Lower lobe of right lung (tissue), 2 donors: ENCODE data around the gene MED22. TPM values are rescaled to one million over a fixed set of nuclear protein-coding genes. Genes with fewer than 3 reads are reported as not detected.

Source experiments
- ATAC-seq, 2 donors: fragments of 200-7000 bp; cut with Tn5 transposase; one replicate each; pipeline ENCODE4 v1.9.1; 2020 to 2022; ENCODE audit warnings: mild to moderate bottlenecking in 2 of 2, moderate library complexity in 2 of 2
- DNase-seq: peaks from one replicate; pipeline ENCODE4 v3.0.0-alpha.2; 2020
- H3K27ac ChIP-seq: fragments of 200-600 bp; one replicate; pipeline ENCODE4 v1.8.0; 2022
- H3K27me3 ChIP-seq: fragments of 200-600 bp; one replicate; pipeline ENCODE4 v1.8.0; 2022; ENCODE audit warnings: low read depth
- H3K36me3 ChIP-seq: fragments of 200-600 bp; one replicate; pipeline ENCODE4 v1.8.0; 2022; ENCODE audit warnings: mild to moderate bottlenecking
- H3K4me1 ChIP-seq: fragments of 200-600 bp; one replicate; pipeline ENCODE4 v1.8.0; 2022
- H3K4me3 ChIP-seq: fragments of 200-600 bp; one replicate; pipeline ENCODE4 v1.8.0; 2022; ENCODE audit warnings: mild to moderate bottlenecking
- H3K9me3 ChIP-seq: fragments of 200-600 bp; one replicate; pipeline ENCODE4 v1.8.0; 2022
- intact Hi-C: fragments of 100-400 bp; cut with DNase I; formaldehyde crosslinking; loops from one replicate; pipeline ENCODE4 v1.11.0; 2022
- total RNA-seq: library from RNA; stranded (reverse); fragmentation: NEBNext Ultra II Directional; extraction: Animal tissue kit (Norgen Biotek cat#: 25700); gene quantifications from one replicate; pipeline ENCODE4 v1.2.1, GENCODE V29; 2021
- TF ChIP-seq, protein P1 (sequence below): fragments of 200-600 bp; IDR thresholded peaks from one replicate; pipeline ENCODE4 v1.8.0; 2022; ENCODE audit warnings: antibody characterized with exemption, mild to moderate bottlenecking
- donor health status: DM: no; HTN: yes; CAD: no; lungs with severe emphysema.

Gene MED22
- total RNA-seq, 1 donor from 2014 or later, result 24.4 TPM

GRCh38 chr9:133315997-133316396, 31.9 kb downstream of the MED22 start:
- intact Hi-C loops, result no loop called here
- no peak for DNase-seq
- no peak for ATAC-seq
- TF ChIP-seq, protein P1, sequence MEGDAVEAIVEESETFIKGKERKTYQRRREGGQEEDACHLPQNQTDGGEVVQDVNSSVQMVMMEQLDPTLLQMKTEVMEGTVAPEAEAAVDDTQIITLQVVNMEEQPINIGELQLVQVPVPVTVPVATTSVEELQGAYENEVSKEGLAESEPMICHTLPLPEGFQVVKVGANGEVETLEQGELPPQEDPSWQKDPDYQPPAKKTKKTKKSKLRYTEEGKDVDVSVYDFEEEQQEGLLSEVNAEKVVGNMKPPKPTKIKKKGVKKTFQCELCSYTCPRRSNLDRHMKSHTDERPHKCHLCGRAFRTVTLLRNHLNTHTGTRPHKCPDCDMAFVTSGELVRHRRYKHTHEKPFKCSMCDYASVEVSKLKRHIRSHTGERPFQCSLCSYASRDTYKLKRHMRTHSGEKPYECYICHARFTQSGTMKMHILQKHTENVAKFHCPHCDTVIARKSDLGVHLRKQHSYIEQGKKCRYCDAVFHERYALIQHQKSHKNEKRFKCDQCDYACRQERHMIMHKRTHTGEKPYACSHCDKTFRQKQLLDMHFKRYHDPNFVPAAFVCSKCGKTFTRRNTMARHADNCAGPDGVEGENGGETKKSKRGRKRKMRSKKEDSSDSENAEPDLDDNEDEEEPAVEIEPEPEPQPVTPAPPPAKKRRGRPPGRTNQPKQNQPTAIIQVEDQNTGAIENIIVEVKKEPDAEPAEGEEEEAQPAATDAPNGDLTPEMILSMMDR, result no peak
- H3K27ac ChIP-seq, result no peak overlapping the region
- no peaks in the 10 kb centered on the region for H3K27me3 ChIP-seq
- H3K4me3 ChIP-seq, result no peak overlapping the region
- H3K9me3 ChIP-seq, result no peaks in the 10 kb centered on the region
- H3K36me3 ChIP-seq, result no peaks in the 10 kb centered on the region
- no peaks in the 10 kb centered on the region for H3K4me1 ChIP-seq

GRCh38 chr9:133309608-133310007, 38.3 kb downstream of the MED22 start:
- Histone ChIP-seq H3K27me3 (no peaks in the 10 kb centered on the region), H3K36me3 (no peaks in the 10 kb centered on the region), H3K4me3 (no peak overlapping the region), H3K4me1 (no peaks in the 10 kb centered on the region), H3K9me3 (no peaks in the 10 kb centered on the region), H3K27ac (no peak overlapping the region)
- no peak for DNase-seq
- no peak for ATAC-seq
- intact Hi-C loops, result no loop called here
- TF ChIP-seq, protein P1, result no peak

- intact Hi-C loops, result no loop called here
Observed at GRCh38 chr9:133307301-133307700, 40.6 kb downstream of the MED22 start.

DNA sequence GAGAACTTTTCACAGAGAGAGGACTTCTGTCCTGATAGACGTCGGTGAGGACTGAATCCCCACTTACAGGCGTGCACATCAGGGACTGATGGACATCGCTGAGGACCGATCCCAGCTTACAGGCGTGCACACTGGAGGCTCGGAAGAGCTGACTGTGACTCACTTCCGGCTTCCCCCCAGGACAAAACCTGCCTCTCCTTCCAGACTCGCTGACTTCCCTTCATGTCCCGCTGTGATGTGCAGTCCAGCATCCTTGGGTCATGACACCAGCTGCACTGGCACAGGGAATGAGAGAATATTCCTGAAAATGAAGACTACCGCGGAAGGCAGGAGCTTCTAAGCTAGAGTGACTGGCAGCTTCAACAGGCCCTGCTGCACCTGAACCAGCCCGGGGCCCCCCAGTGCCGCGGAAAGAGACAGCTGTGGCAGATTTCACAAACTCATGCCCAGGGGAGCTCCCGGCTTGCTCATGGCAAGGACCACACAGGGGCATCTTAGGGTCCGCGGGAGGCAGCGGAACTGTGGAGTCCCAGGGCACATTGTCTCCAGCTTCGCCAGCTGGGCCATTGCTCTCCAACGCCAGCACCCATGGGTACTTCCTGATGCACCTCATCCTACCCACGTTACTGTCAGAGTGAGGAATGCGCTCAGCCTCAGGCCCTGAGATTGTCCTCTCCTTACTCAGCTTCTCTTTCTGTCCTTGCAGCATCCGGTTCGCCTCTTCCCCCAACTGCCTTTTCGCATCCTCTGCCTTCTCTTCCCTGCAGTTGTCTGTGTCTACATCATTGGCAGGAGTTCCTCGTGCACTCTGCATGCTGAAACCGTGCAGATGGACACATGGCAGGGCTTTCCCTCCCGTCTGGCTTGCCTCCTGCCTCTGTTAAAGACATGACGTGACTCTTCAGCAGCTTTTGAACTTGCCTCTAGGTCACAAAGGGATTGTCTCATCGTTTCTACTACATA, 41.4 kb downstream of the MED22 start:
- ATAC-seq (no peak), DNase-seq (no peak)
- TF ChIP-seq, protein P1, result no peak
- Histone ChIP-seq H3K27me3 (no peaks in the 10 kb centered on the region), H3K27ac (no peak overlapping the region), H3K4me1 (no peaks in the 10 kb centered on the region), H3K4me3 (no peak overlapping the region), H3K9me3 (no peaks in the 10 kb centered on the region), H3K36me3 (no peaks in the 10 kb centered on the region)
- intact Hi-C loops, result no loop called here

More at GRCh38 chr9:133307301-133307700, 40.6 kb downstream of the MED22 start:
- no peaks in the 10 kb centered on the region for H3K36me3 ChIP-seq
- no peaks in the 10 kb centered on the region for H3K27me3 ChIP-seq
- no peak overlapping the region for H3K27ac ChIP-seq
- DNase-seq, result no peak
- TF ChIP-seq, protein P1, result no peak
- H3K4me1 ChIP-seq, result no peaks in the 10 kb centered on the region
- no peak for ATAC-seq
- no peak overlapping the region for H3K4me3 ChIP-seq
- H3K9me3 ChIP-seq, result no peaks in the 10 kb centered on the region

DNA sequence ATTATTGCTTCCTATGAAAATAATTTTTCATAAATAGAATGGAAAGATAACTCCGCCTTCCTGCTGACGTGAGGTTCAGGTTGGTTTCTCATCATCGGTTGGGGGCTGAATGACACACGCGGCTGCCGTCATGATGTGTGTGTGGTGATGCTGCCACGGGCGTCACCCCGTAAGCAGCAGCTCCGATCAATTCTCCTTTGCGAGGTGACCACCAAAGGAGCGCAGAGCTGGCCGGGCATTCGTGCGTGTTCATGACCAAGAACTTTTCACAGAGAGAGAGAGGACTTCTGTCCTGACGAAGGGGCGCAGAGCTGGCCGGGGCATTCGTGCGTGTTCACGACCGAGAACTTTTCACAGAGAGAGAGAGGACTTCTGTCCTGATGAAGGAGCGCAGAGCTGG, 42.2 kb downstream of the MED22 start:
- DNase-seq (no peak), ATAC-seq (no peak)
- Histone ChIP-seq H3K4me1 (no peaks in the 10 kb centered on the region), H3K27me3 (no peaks in the 10 kb centered on the region), H3K9me3 (no peaks in the 10 kb centered on the region), H3K4me3 (no peak overlapping the region), H3K36me3 (no peaks in the 10 kb centered on the region), H3K27ac (no peak overlapping the region)
- intact Hi-C loops, result no loop called here
- TF ChIP-seq, protein P1, result no peak
